Mucosa of rectum (tissue), 2 donors: ENCODE results near the gene MOCS3.

Source experiments
- H3K27ac ChIP-seq, 2 donors: one replicate each; pipeline ENCODE4 v1.7.0; 2013; ENCODE audit warnings: inconsistent platforms in 2 of 2, low read depth in 2 of 2, low read length in 2 of 2
- H3K27me3 ChIP-seq, 2 donors: one replicate each; pipeline ENCODE4 v1.7.0; 2013; ENCODE audit warnings: low read length in 2 of 2; ENCODE audit not compliant: control insufficient read depth in 2 of 2, insufficient read depth in 2 of 2
- H3K36me3 ChIP-seq, 2 donors: one replicate each; pipeline ENCODE4 v1.7.0; 2013; ENCODE audit warnings: low read length in 2 of 2; ENCODE audit not compliant: control insufficient read depth in 2 of 2, insufficient read depth in 2 of 2
- H3K4me1 ChIP-seq, 2 donors: one replicate each; pipeline ENCODE4 v1.7.0; 2013; ENCODE audit warnings: low read length in 2 of 2, mild to moderate bottlenecking in 1 of 2; ENCODE audit not compliant: control insufficient read depth in 2 of 2, insufficient read depth in 2 of 2
- H3K4me3 ChIP-seq, 2 donors: one replicate each; pipeline ENCODE4 v1.7.0; 2013; ENCODE audit warnings: low read length in 2 of 2
- H3K9ac ChIP-seq, 2 donors: one replicate each; pipeline ENCODE4 v1.7.0; 2013; ENCODE audit warnings: low read length in 2 of 2, low read depth in 1 of 2, mild to moderate bottlenecking in 1 of 2
- H3K9me3 ChIP-seq, 2 donors: one replicate each; pipeline ENCODE4 v1.7.0; 2013; ENCODE audit warnings: low read length in 2 of 2; ENCODE audit not compliant: control insufficient read depth in 2 of 2
- donor health status: healthy.
- donor health status: Normal muscosa, but diverticular disease.

Gene MOCS3

DNA sequence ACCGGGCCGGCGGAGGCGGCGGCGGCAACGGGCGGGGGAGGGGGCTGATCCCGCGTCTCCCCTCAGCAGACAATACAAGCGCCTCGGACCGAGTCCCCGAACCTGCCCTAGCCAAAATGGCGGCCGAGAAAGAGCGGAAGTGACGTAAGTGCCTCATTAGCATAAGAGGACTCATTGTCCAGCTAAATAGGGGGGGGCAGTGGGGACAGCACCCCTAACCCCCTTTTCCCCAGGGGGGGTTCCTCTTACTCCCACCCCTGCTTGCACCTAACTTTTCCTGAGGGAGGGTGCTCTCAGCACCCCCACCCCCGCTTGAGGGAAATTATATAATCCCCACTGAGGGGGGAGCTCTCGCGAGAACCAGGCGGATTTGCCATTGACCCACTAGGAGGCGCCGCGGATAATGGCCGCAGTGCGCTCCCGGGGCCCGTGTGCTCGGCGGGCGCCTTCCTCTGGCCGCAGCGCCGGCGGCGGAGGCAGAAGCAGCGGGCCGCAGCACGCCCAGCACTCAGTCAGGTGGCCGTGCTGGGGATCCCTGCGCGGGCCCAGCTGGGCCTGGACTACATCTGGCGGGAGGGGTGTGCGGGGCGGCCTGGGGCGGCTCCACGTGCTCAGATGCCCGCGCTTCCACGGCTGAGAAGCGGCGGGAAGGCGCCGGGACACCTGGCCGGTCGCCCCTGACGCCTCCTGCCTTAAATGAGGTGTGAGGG is 27.2 kb upstream of the MOCS3 start, which contains the start of gene ADNP:
TSS of gene ADNP (minus strand) at position 132 of the 710 bp plus-strand sequence. CDS start 27,441 bp downstream, outside the sequence.
- Histone ChIP-seq H3K4me3 (peak within 1 kb of the TSS; percentile 87 to 93), H3K27me3 (no peaks in the 10 kb centered on the region), H3K36me3 (peaks cover 27 to 31% of the 10 kb centered on the region in 2 donors), H3K9me3 (no peaks in the 10 kb centered on the region), H3K27ac (peak within 1 kb of the TSS; percentile 97 to 99), H3K9ac (peak within 1 kb of the TSS; percentile 71 to 85), H3K4me1 (peaks cover 20 to 21% of the 10 kb centered on the region in 2 donors)

DNA sequence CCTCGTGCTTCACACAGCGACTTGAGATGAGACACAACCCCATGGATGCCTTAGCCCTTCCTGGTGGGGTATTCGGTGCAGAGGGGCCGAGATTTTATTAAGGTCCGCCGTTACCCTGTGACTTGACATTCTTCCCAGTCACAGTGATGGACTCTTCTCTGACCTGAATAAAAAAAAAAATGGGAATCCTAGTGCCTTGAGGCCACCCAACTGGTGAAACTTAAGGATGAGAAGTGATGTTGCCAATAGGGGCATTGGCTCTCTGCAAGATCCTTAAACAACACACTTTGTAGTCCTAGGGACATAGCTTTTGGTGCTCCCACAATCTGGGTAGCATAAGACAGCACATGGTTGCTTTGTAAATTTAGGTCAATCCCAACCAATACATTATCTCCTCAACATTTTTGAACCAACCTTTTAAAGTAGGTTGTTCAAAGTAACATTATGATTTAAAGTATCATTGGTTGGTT is 26.6 kb upstream of the MOCS3 start:
- Histone ChIP-seq H3K4me1 (peaks cover 20 to 21% of the 10 kb centered on the region in 2 donors), H3K27me3 (no peaks in the 10 kb centered on the region), H3K27ac (peak overlapping the region; percentile 97 to 99), H3K9ac (peak overlapping the region; percentile 65 to 85), H3K4me3 (peak overlapping the region; percentile 78 to 80), H3K9me3 (no peaks in the 10 kb centered on the region), H3K36me3 (peaks cover 27 to 35% of the 10 kb centered on the region in 2 donors)

DNA sequence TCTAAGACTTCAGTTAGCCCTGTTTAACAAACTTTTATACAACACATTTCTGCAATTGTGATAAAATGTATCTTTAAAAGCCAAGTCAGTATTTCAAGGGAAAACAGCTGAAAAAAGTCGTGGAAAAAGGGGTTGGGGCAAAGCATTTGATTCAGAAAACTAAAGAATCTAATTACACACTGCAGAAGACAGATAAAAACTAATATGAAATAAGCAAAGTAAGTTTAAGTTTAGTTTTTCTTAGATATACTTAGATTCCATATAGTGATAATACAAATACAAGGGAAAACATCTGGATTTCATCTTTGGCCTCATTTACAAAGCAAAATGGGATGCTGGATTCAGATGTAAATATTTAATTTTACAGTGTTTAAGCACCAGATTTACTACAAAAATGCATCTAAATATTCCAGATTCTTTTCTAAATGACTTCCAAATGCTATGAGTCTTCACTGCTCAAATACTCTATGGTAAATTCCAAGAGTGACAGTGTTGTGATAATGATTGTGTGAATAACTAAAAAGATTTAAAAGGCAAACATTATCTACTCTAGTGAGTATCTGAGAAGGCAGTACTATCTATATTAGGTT is 25.8 kb upstream of the MOCS3 start:
- H3K9me3 ChIP-seq, result no peaks in the 10 kb centered on the region
- no peak overlapping the region for H3K27ac ChIP-seq
- H3K4me1 ChIP-seq, result peaks cover 20 to 21% of the 10 kb centered on the region in 2 donors
- H3K9ac ChIP-seq, result no peak overlapping the region
- H3K4me3 ChIP-seq, result no peak overlapping the region
- H3K36me3 ChIP-seq, result peaks cover 27 to 38% of the 10 kb centered on the region in 2 donors
- H3K27me3 ChIP-seq, result no peaks in the 10 kb centered on the region

GRCh38 chr20:50933589-50933988 is 25.0 kb upstream of the MOCS3 start:
- H3K36me3 ChIP-seq, result peaks cover 22 to 30% of the 10 kb centered on the region in 2 donors
- H3K4me1 ChIP-seq, result peaks cover 17 to 18% of the 10 kb centered on the region in 2 donors
- no peak overlapping the region for H3K4me3 ChIP-seq
- no peaks in the 10 kb centered on the region for H3K27me3 ChIP-seq
- H3K9me3 ChIP-seq, result no peaks in the 10 kb centered on the region
- H3K27ac ChIP-seq, result no peak overlapping the region
- H3K9ac ChIP-seq, result no peak overlapping the region

GRCh38 chr20:50943069-50943468 is 15.5 kb upstream of the MOCS3 start:
- Histone ChIP-seq H3K36me3 (peaks cover 50 to 70% of the 10 kb centered on the region in 2 donors), H3K9me3 (no peaks in the 10 kb centered on the region), H3K27me3 (no peaks in the 10 kb centered on the region), H3K4me1 (no peaks in the 10 kb centered on the region), H3K9ac (no peak overlapping the region), H3K27ac (no peak overlapping the region), H3K4me3 (no peak overlapping the region)

DNA sequence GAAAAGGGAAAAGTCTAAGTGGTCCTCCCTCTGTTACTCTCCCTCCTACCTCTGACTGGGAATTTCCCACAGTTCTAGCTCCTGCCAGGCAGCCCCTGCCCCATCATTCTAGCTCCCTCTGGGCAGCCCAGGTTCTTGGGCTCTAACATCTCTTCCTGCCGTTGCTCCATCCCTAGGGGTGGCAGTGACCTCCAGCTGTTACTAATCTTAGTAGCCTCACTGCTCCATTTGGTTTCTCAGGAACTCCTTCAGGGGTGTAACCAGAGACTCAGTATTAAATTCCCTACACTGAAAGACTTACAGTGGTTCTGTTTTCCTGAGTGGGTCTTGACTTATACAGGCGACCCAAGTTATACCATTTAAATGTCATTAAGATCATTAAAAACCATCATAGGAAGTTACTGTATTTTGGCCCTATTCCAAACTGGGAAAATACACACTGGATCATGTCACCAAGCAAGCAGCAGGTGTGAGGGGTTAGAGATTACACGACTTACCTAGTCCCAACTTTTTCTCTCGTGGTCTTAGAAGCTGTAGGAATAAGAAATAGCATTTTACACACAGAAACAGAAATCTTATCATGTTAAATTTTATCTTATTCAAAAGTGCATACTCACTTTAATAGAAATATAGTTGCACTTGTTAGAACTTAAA is 10.4 kb upstream of the MOCS3 start:
- peaks cover 59 to 77% of the 10 kb centered on the region in 2 donors for H3K36me3 ChIP-seq
- no peak overlapping the region for H3K4me3 ChIP-seq
- H3K9me3 ChIP-seq, result no peaks in the 10 kb centered on the region
- H3K9ac ChIP-seq, result no peak overlapping the region
- H3K27ac ChIP-seq, result no peak overlapping the region
- no peaks in the 10 kb centered on the region for H3K27me3 ChIP-seq
- H3K4me1 ChIP-seq, result no peaks in the 10 kb centered on the region

DNA sequence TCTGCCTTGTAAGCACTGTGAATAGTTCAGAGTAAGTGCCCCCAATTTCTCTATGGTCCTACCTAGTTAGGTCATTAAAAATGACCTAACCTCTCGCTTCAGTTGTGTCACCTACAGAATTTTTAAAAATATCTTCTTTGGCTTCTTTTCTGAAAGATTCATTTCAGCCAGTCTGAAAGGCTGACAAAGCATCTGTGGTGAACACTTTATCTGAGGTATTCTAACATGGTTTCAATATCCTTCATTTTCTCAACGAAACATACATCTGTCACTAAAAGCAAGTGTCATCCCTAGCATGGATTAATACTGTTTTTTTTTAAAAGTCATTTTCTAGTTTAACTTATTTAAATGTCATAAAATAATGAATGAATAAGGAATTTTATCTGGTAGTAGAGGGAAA is 5.4 kb upstream of the MOCS3 start:
- Histone ChIP-seq H3K9me3 (no peaks in the 10 kb centered on the region), H3K27ac (no peak overlapping the region), H3K4me1 (peaks cover 7 to 10% of the 10 kb centered on the region in 2 donors), H3K4me3 (no peak overlapping the region), H3K9ac (no peak overlapping the region), H3K27me3 (no peaks in the 10 kb centered on the region), H3K36me3 (peaks cover 34 to 48% of the 10 kb centered on the region in 2 donors)

DNA sequence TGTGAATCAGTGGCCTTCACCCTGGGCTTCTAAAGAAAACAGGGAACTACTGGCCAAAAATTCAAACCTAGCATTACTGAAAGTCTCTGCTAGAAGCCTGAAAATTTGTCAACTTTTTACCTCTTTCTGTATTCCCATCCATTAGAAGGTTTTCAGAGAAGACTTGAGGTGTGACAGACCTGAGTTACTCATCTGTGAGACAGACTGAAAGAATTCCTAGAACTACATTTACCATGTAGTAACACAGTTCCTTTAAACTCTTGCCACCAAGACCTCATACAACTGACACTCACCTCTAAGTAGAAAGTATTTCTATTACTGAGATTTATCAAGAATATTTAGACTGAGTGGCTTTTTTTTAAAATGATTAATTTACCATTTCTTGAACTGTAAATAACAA is 4.8 kb upstream of the MOCS3 start:
- peaks cover 30 to 42% of the 10 kb centered on the region in 2 donors for H3K36me3 ChIP-seq
- no peak overlapping the region for H3K9ac ChIP-seq
- peaks cover 7 to 10% of the 10 kb centered on the region in 2 donors for H3K4me1 ChIP-seq
- H3K27me3 ChIP-seq, result no peaks in the 10 kb centered on the region
- H3K4me3 ChIP-seq, result no peak overlapping the region
- H3K27ac ChIP-seq, result no peak overlapping the region
- no peaks in the 10 kb centered on the region for H3K9me3 ChIP-seq

DNA sequence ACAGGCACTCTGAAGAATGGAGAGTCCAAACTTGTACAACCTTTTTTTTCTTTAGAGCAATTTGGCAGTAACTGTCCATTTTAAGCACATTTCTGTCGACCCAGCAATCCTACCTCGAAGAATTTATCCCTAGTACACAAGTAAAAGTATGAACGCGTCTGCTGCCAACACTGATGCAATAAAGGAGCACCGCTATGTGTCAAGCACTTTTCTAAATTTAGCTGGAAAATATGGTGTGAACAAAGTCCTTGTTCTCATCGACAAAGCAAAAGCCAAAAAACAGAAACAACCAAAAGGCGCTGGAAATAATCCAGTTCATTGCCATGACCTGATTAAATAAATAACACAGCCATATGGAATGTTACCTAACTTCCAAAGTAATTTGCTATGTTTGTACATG is 1.3 kb upstream of the MOCS3 start:
- no peaks in the 10 kb centered on the region for H3K9me3 ChIP-seq
- peaks cover 9 to 26% of the 10 kb centered on the region in 2 donors for H3K36me3 ChIP-seq
- peak overlapping the region; percentile 89 to 98 for H3K9ac ChIP-seq
- peaks cover 15 to 22% of the 10 kb centered on the region in 2 donors for H3K4me1 ChIP-seq
- peak overlapping the region; percentile 87 to 100 for H3K4me3 ChIP-seq
- no peaks in the 10 kb centered on the region for H3K27me3 ChIP-seq
- no peak overlapping the region for H3K27ac ChIP-seq
